Urinary bladder (tissue), 4 donors: ENCODE measurements around the gene CFAP74. TPM values are rescaled to one million over a fixed set of nuclear protein-coding genes. Genes with fewer than 3 reads are reported as not detected.
"Not testable (repeated sequence)": the region's sequence is repeated elsewhere in the genome, so short reads cannot be mapped to it uniquely, and the experiment has no call there.

ENCODE experiments used
- DNase-seq: peaks from one replicate; pipeline ENCODE4 v3.0.0-alpha.2; 2015; ENCODE audit errors: extremely low spot score
- H3K27ac ChIP-seq: one replicate; pipeline ENCODE4 v1.5.1; 2013; ENCODE audit warnings: low read depth, mild to moderate bottlenecking, moderate library complexity
- H3K36me3 ChIP-seq: one replicate; pipeline ENCODE4 v1.6.1; 2013; ENCODE audit warnings: mild to moderate bottlenecking, moderate library complexity; ENCODE audit not compliant: insufficient read depth
- H3K4me1 ChIP-seq: one replicate; pipeline ENCODE4 v1.6.1; 2013; ENCODE audit warnings: mild to moderate bottlenecking, moderate library complexity; ENCODE audit not compliant: insufficient read depth
- H3K4me3 ChIP-seq: one replicate; pipeline ENCODE4 v1.5.1; 2013; ENCODE audit warnings: low read depth, low read length
- WGBS: extraction: QIAGEN DNeasy Blood & Tissue Kit; methylation state at CpG from one replicate; pipeline ENCODE4 v1.1.7; 2013; 5-methylcytosine and 5-hydroxymethylcytosine counted together
- polyA plus RNA-seq: library from polyadenylated mRNA; stranded (reverse); fragments of 200-250 nt; gene quantifications from one replicate; pipeline ENCODE4 v1.2.3, GENCODE V29; 2013
- total RNA-seq: library from RNA; depleted of rRNA; stranded (reverse); fragments of >200 nt; gene quantifications from one replicate; pipeline ENCODE4 v1.2.3, GENCODE V29; 2014
- donor health status: healthy with polysubstance abuse.
- donor health status: healthy.

The CFAP74 gene
- total and polyA plus RNA-seq, 2 donors = 0.11 to 0.23 TPM

DNA sequence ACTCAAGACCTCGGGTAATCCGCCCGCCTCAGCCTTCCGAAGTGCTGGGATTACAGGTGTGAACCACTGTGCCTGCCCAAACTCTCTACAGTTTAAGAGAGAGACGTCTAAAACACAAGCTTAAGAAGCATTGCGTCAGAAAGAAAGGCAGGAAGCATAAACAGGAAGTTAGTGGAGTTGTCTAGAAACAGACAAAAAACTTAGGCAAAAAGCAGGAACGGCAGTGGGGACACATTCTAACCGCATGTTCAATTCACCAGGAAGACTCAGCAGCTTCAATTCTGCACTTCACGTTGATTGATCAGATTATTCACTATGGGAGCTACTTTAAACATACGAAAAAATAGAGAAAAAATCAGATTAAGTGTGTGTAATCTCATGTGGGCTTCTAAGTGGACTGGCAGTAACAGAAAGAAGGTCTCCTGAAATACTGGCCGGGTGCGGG lies 7.4 kb downstream of the CFAP74 start:
- Histone ChIP-seq H3K27ac (no peak overlapping the region), H3K4me1 (no peaks in the 10 kb centered on the region), H3K4me3 (no peak overlapping the region), H3K36me3 (no peaks in the 10 kb centered on the region)
- WGBS = 60% methylated on average over 12 of the region's 12 CpGs
- DNase-seq = no peak

GRCh38 chr1:1994536-1994935 lies 9.1 kb downstream of the CFAP74 start:
- Histone ChIP-seq H3K27ac (no peak overlapping the region), H3K36me3 (no peaks in the 10 kb centered on the region), H3K4me3 (no peak overlapping the region), H3K4me1 (no peaks in the 10 kb centered on the region)
- no peak for DNase-seq
- 59% methylated on average over 8 of the region's 8 CpGs for WGBS

- Histone ChIP-seq H3K36me3 (no peaks in the 10 kb centered on the region), H3K4me3 (no peak overlapping the region), H3K4me1 (no peaks in the 10 kb centered on the region), H3K27ac (no peak overlapping the region)
- 17% methylated on average over 10 of the region's 10 CpGs for WGBS
- DNase-seq = no peak
Measured at GRCh38 chr1:1990222-1990621, 13.4 kb downstream of the CFAP74 start.

GRCh38 chr1:1989789-1990188 lies 13.8 kb downstream of the CFAP74 start:
- Histone ChIP-seq H3K27ac (no peak overlapping the region), H3K4me1 (no peaks in the 10 kb centered on the region), H3K4me3 (no peak overlapping the region), H3K36me3 (no peaks in the 10 kb centered on the region)
- no peak for DNase-seq
- WGBS = 59% methylated on average over 9 of the region's 9 CpGs

- H3K4me3 ChIP-seq = no peak overlapping the region
- H3K27ac ChIP-seq = no peak overlapping the region
- DNase-seq = no peak
- no peaks in the 10 kb centered on the region for H3K4me1 ChIP-seq
- 52% methylated on average over 22 of the region's 22 CpGs for WGBS
- no peaks in the 10 kb centered on the region for H3K36me3 ChIP-seq
Measured at GRCh38 chr1:1989102-1989542, 14.5 kb downstream of the CFAP74 start.

DNA sequence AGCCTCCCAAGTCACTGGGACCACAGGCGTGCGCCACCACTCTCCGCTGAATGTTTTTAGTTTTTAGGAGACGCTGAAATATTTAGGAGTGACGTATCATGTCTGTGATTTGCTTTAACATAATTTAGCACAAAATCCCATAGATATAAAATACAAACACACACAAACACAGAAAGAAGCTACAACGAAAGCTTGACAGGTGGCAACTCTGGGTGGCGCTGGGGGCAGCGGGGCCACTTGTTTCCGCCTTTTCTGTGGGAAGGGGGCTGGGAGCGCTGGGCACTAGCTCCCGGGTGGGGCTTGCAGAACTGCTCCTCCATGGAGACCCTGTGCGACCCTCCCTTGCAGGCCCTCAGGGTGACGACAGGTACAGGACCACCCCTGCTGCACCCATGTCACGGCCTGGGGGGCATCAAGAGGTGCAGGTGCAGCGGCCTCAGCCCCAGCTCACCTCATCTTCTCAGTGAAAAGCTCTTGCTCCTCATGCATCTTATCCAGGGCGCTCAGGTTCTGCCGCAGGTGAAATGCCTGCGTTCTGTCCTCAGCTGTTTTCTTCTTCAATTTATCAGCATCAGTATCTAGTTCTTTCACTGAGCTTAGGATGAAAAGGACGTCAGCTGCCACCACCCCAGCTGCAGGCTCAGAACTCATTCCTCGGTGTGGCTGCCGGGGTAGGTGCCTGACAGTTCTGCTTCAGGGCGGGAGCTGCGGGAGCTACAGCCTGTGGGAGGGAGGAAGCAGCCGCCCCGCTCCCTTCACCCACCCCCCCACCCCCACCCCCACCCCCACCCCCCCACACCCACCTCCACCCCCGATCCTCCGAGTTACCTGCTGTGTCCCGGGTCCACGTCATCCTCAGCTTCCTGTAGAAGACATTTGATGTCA lies 15.3 kb downstream of the CFAP74 start:
- Histone ChIP-seq H3K36me3 (no peaks in the 10 kb centered on the region), H3K4me3 (no peak overlapping the region), H3K4me1 (no peaks in the 10 kb centered on the region), H3K27ac (no peak overlapping the region)
- 59% methylated on average over 29 of the region's 29 CpGs for WGBS
- no peak for DNase-seq

GRCh38 chr1:1987142-1987510 lies 16.5 kb downstream of the CFAP74 start:
- no peak for DNase-seq
- no peak overlapping the region for H3K4me3 ChIP-seq
- 77% methylated on average over 13 of the region's 13 CpGs for WGBS
- H3K4me1 ChIP-seq = no peaks in the 10 kb centered on the region
- no peaks in the 10 kb centered on the region for H3K36me3 ChIP-seq
- H3K27ac ChIP-seq = no peak overlapping the region

DNA sequence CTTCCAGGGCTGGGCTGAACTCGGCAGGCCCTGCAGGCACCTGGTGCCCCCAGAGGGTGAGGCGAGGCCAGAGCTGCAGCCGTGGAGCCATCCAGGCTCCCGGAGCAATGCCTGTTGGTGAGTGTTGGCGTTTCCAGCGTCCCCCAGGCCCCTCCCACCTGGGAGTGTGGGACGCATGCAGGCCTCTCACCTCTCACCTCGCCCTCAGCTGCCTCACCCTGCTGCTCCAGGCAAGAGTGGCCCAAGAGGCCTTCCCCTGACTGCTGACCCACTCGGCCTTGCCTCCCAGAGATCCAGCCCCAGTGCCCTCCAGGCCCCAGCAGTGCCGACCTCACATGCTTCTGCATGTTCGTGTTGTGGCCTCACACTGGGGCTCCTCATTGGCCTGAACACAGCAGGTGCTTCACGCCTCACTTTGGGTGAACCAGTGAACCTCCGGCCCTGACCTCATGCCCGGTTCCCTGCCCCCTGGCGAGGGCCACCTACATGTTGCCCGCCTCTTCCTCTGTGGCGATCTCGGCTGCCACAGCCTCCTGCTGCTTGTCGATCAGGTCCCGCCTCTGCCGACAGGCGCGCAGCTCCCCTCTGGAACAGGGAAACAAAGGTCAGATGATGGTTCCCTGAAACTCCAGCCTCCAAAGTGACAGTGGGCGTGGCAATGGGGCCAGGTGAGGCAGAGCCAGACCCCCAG lies 17.0 kb downstream of the CFAP74 start:
- H3K4me1 ChIP-seq = no peaks in the 10 kb centered on the region
- no peak overlapping the region for H3K4me3 ChIP-seq
- 81% methylated on average over 24 of the region's 24 CpGs for WGBS
- H3K36me3 ChIP-seq = no peaks in the 10 kb centered on the region
- H3K27ac ChIP-seq = no peak overlapping the region
- DNase-seq = no peak

GRCh38 chr1:1985375-1986050 lies 18.1 kb downstream of the CFAP74 start:
- no peak for DNase-seq
- 82% methylated on average over 32 of the region's 32 CpGs for WGBS
- no peaks in the 10 kb centered on the region for H3K4me1 ChIP-seq
- H3K4me3 ChIP-seq = no peak overlapping the region
- no peak overlapping the region for H3K27ac ChIP-seq
- H3K36me3 ChIP-seq = no peaks in the 10 kb centered on the region

DNA sequence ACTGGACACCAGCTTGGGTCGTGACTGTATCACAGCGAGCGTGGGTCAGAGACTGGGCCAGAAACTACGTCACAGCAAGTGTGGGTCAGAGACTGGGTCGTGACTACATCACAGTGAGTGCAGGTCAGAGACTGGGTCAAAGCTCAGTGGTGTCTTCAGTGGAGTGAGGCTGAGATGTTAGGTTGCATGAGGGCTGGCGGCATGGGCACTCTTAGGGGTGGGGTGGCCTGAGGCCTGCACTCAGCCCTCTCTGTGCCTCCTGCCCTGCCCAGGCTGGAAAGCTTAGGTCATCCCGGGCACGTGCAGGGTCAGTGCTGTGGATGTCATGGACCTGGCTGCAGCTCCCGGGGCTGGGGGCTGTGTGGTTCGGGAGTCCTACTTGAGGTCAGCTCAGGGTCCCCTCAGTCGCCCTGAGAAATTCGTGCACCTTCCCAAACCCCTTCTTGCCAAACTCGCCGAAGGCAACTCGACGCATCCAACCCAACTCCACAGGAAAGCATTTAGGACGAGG lies 19.0 kb downstream of the CFAP74 start:
- no peak for DNase-seq
- WGBS = 79% methylated on average over 17 of the region's 17 CpGs
- Histone ChIP-seq H3K27ac (no peak overlapping the region), H3K36me3 (no peaks in the 10 kb centered on the region), H3K4me3 (no peak overlapping the region), H3K4me1 (no peaks in the 10 kb centered on the region)

- H3K4me3 ChIP-seq = no peak overlapping the region
- 87% methylated on average over 36 of the region's 36 CpGs for WGBS
- no peak for DNase-seq
- H3K27ac ChIP-seq = no peak overlapping the region
- no peaks in the 10 kb centered on the region for H3K36me3 ChIP-seq
- no peaks in the 10 kb centered on the region for H3K4me1 ChIP-seq
Measured at GRCh38 chr1:1982379-1983232, 21.0 kb downstream of the CFAP74 start.

- not testable (repeated sequence) for H3K36me3 ChIP-seq
- 90% methylated on average over 71 of the region's 73 CpGs for WGBS
Measured at GRCh38 chr1:1981631-1982327, 21.8 kb downstream of the CFAP74 start.

More at GRCh38 chr1:1981631-1982327, 21.8 kb downstream of the CFAP74 start:
- DNase-seq, H3K4me1 ChIP-seq, H3K4me3 ChIP-seq, H3K27ac ChIP-seq: not testable (repeated sequence)
